GM12878 (cell line): Measurements from ENCODE around the gene DOCK1. TPM values are rescaled to one million over a fixed set of nuclear protein-coding genes. Genes with fewer than 3 reads are reported as not detected.

Experiments
- ATAC-seq: fragments of 200-7000 bp; cut with Tn5 transposase; 3 replicates; pipeline ENCODE4 v1.9.1; 2020; ENCODE audit warnings: mild to moderate bottlenecking, moderate library complexity
- BruUV-seq: library from RNA; stranded (reverse); fragments of 400-500 nt; replicated peaks from 2 replicates; lab custom pipeline; 2021; lab: Mats Ljungman, UMichigan
- CTCF ChIA-PET: fragments of 300-600 bp; sonication (Branson Sonifier 250); formaldehyde crosslinking; extraction: SDS; loops from one replicate; lab custom pipeline; 2021; ENCODE audit warnings: inconsistent platforms; lab: Yijun Ruan, JAX
- POLR2A ChIA-PET: fragments of 350-600 bp; formaldehyde crosslinking; extraction: SDS; loops from one replicate; lab custom pipeline; 2021; ENCODE audit warnings: inconsistent platforms; lab: Charles Lee
- RAD21 ChIA-PET: fragments of 300-600 bp; sonication (Branson Sonifier 250); formaldehyde crosslinking; loops from one replicate; lab custom pipeline; 2023; ENCODE audit warnings: antibody characterized with exemption; ENCODE audit not compliant: unreplicated experiment; lab: Charles Lee
- SMC1A ChIA-PET: fragments of 300-600 bp; sonication (Branson Sonifier 250); formaldehyde crosslinking; loops from one replicate; lab custom pipeline; 2023; ENCODE audit not compliant: unreplicated experiment, uncharacterized antibody; lab: Charles Lee
- DNase-seq: peaks from one replicate; pipeline ENCODE4 v3.0.0-alpha.2; 2011; ENCODE audit warnings: low read depth, low spot score
- FAIRE-seq: peaks from 3 replicates; lab custom pipeline; 2011; peaks lifted over from hg19 to GRCh38; lab: Jason Lieb, UNC
- H2AFZ ChIP-seq: 2 replicates; pipeline ENCODE4 v1.6.0; 2011; ENCODE audit warnings: low read depth, low read length, control low read depth; ENCODE audit not compliant: control insufficient read depth
- H3K27ac ChIP-seq: 2 replicates; pipeline ENCODE4 v1.5.1; 2011; ENCODE audit warnings: control low read depth; ENCODE audit not compliant: control insufficient read depth, insufficient read depth
- H3K27me3 ChIP-seq, 2 experiments: replicated peaks in 1 of 2; 2 replicates each; pipeline versions ENCODE4 v1.6.0 to v1.6.1; 2011; ENCODE audit warnings: low read length in 1 of 2; ENCODE audit not compliant: control insufficient read depth in 2 of 2, insufficient read depth in 2 of 2
- H3K36me3 ChIP-seq, 2 experiments: 2 replicates each; pipeline ENCODE4 v1.5.1; 2011; ENCODE audit warnings: low read length in 1 of 2; ENCODE audit not compliant: control insufficient read depth in 2 of 2, insufficient read depth in 2 of 2
- H3K4me1 ChIP-seq: 2 replicates; pipeline ENCODE4 v1.6.1; 2011; ENCODE audit warnings: mild to moderate bottlenecking, low read length, moderate library complexity, mixed read lengths; ENCODE audit not compliant: control insufficient read depth, insufficient read depth
- H3K4me2 ChIP-seq: 2 replicates; pipeline ENCODE4 v1.6.0; 2011; ENCODE audit warnings: control low read depth; ENCODE audit not compliant: control insufficient read depth, insufficient read depth
- H3K4me3 ChIP-seq: fragments of 200-600 bp; sonication (generic); 2 replicates; pipeline ENCODE4 v1.5.1; 2016
- H3K79me2 ChIP-seq: 2 replicates; pipeline ENCODE4 v1.6.0; 2011; ENCODE audit warnings: low read length; ENCODE audit not compliant: control insufficient read depth, insufficient read depth
- H3K9ac ChIP-seq: 2 replicates; pipeline ENCODE4 v1.8.0; 2011; ENCODE audit warnings: low read length, control low read depth, mixed read lengths; ENCODE audit not compliant: control insufficient read depth, insufficient read depth
- H3K9me3 ChIP-seq: replicated peaks from 3 replicates; pipeline ENCODE4 v1.5.1; 2011; ENCODE audit warnings: mild to moderate bottlenecking, low read length; ENCODE audit not compliant: control insufficient read depth, insufficient read depth
- H4K20me1 ChIP-seq: 2 replicates; pipeline ENCODE4 v1.6.0; 2011; ENCODE audit not compliant: control insufficient read depth, insufficient read depth
- CEBPZ ChIP-seq: fragments of 150-350 bp; IDR thresholded peaks from 2 replicates; pipeline ENCODE4 v1.6.1; 2016; ENCODE audit warnings: low read depth, low read length
- EGR1 ChIP-seq, 2 experiments: IDR thresholded peaks; 1 replicate in 1 of 2; 2 replicates in 1 of 2; pipeline ENCODE4 v1.6.1; 2011 to 2012; ENCODE audit warnings: low read depth in 2 of 2, low read length in 2 of 2, borderline replicate concordance in 1 of 2, mild to moderate bottlenecking in 1 of 2, moderate library complexity in 1 of 2
- ESRRA ChIP-seq: IDR thresholded peaks from 2 replicates; pipeline ENCODE4 v1.6.1; 2012; ENCODE audit warnings: mild to moderate bottlenecking, low read length, improper control_type of control experiment
- TCF7 ChIP-seq: IDR thresholded peaks from 2 replicates; pipeline ENCODE4 v1.6.1; 2014; ENCODE audit warnings: antibody characterized with exemption, borderline replicate concordance
- USF1 ChIP-seq: IDR thresholded peaks from 2 replicates; pipeline ENCODE4 v1.6.1; 2011; ENCODE audit warnings: borderline replicate concordance, low read depth, mild to moderate bottlenecking, moderate library complexity, mixed read lengths, low read length; ENCODE audit not compliant: insufficient read depth; ENCODE audit errors: extremely low read length
- WGBS: methylation state at CpG from one replicate; pipeline ENCODE4 v1.1.6; 2016; ENCODE audit warnings: low lambda C conversion rate; ENCODE audit not compliant: insufficient replicate concordance, insufficient coverage; ENCODE audit errors: missing lambda C conversion rate; 5-methylcytosine and 5-hydroxymethylcytosine counted together
- in situ Hi-C: fragments of 300-500 bp; cut with MboI; formaldehyde crosslinking; loops from 9 replicates; pipeline ENCODE4 v1.14.3; 2018; ENCODE audit warnings: mixed read lengths
- intact Hi-C: fragments of 100-400 bp; cut with micrococcal nuclease; formaldehyde crosslinking; loops from one replicate; pipeline ENCODE4 v1.14.2; 2022; ENCODE audit not compliant: unreplicated experiment
- polyA plus RNA-seq, 11 experiments: library from polyadenylated mRNA; depleted of rRNA in 4 of 11; unstranded in 6 of 11; stranded (reverse) in 5 of 11; fragments of >200 nt; fragmentation: Nextera tagmentation in 4 of 11; fragmentation: Illumina TruSeq in 1 of 11; extraction: Ambion mirVana in 4 of 11; extraction: Trizol in 1 of 11; gene quantifications; 1 replicate in 1 of 11; 2 replicates in 10 of 11; pipeline versions ENCODE4 v1.2.1 to v1.2.3, GENCODE V29; 2011 to 2016; ENCODE audit warnings: inconsistent platforms in 2 of 11, missing spikeins in 2 of 11, low read depth in 1 of 11
- total RNA-seq, 4 experiments: library from RNA; depleted of rRNA in 3 of 4; stranded (reverse); fragments of >200 nt in 3 of 4; fragmentation: Illumina TruSeq in 1 of 4; extraction: Trizol in 1 of 4; gene quantifications; 2 replicates each; pipeline versions ENCODE4 v1.2.1 to v1.2.3, GENCODE V29; 2013 to 2021
- TF ChIP-seq, protein P1 (sequence below): IDR thresholded peaks from 2 replicates; pipeline ENCODE4 v1.6.1; 2011; ENCODE audit warnings: mild to moderate bottlenecking, low read depth, low read length, moderate library complexity; ENCODE audit not compliant: insufficient replicate concordance

The DOCK1 gene
- total and polyA plus RNA-seq, 10 of the 15 experiments (the other 5 are each of a cell fraction or from before 2014, with no cell fraction given) = 0.05 to 0.18 TPM; not detected in 8

DNA sequence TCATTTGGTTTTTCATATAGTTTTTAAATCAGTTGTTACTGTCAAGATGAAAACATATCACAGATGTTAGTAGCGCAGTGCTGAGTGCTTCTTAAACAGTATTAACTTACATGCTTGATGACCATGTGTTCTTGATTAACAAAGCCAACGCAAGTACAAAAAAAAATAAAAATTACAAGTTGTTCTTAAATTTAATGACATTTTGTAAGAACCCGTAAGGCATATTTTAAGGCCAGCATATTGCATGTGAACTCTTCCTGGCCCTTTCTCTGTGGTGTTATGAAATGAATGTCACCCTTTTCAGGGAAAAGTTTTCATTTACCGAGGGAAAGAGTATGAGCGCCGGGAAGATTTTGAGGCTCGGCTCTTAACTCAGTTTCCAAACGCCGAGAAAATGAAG lies 503.5 kb downstream of the DOCK1 start (continued):
- TF ChIP-seq CEBPZ = no peak
- no peak for TF ChIP-seq ESRRA
- TF ChIP-seq EGR1 (IDR thresholded peaks at IDR 0.05; ENCODE audit: borderline replicate concordance in 1 of 2, low read depth in 2 of 2, low read length in 2 of 2) = no peak
- TF ChIP-seq, protein P1, sequence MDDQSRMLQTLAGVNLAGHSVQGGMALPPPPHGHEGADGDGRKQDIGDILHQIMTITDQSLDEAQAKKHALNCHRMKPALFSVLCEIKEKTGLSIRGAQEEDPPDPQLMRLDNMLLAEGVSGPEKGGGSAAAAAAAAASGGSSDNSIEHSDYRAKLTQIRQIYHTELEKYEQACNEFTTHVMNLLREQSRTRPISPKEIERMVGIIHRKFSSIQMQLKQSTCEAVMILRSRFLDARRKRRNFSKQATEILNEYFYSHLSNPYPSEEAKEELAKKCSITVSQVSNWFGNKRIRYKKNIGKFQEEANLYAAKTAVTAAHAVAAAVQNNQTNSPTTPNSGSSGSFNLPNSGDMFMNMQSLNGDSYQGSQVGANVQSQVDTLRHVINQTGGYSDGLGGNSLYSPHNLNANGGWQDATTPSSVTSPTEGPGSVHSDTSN = no peak
- TF ChIP-seq, all 136 proteins: peak for 0

DNA sequence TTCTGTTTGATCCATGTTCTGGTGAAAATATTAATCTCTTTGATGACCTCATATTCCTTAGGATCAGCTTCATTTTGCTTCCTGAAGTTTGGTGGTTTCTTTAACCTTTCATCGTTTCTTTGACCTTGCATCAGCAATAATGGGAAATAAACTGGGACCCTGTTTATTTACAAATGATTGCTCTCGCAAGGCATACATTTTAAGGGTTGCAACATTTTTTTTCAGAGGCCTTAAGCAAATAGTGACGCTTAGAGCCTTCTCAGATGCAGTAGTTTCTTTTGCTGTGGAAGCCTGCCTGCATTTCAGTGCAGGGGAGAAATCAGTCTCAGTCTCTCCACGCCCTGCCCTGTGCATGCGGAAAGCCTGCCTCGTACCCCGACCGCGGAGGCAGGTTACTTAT lies 504.8 kb downstream of the DOCK1 start:
- H3K4me2 ChIP-seq = no peak overlapping the region
- no peaks in the 10 kb centered on the region for H3K27me3 ChIP-seq
- in situ Hi-C loops = no loop called here
- POLR2A ChIA-PET = no interaction called here
- no peak for DNase-seq
- H3K27ac ChIP-seq = no peak overlapping the region
- H3K36me3 ChIP-seq = no peaks in the 10 kb centered on the region
- CTCF ChIA-PET = no interaction called here
- H2AFZ ChIP-seq = no peak overlapping the region
- TF ChIP-seq TCF7 (no peak), USF1 (no peak)
- TF ChIP-seq, all 136 proteins: peak for 0
- Histone ChIP-seq H3K9me3 (no peaks in the 10 kb centered on the region), H3K4me1 (no peaks in the 10 kb centered on the region), H3K79me2 (no peaks in the 10 kb centered on the region), H3K4me3 (no peak overlapping the region), H3K9ac (no peak overlapping the region), H4K20me1 (no peaks in the 10 kb centered on the region)
- RAD21 ChIA-PET = no interaction called here
- SMC1A ChIA-PET = no interaction called here
- FAIRE-seq = no peak
- BruUV-seq = no TSS peak
- 45% methylated on average over 9 of the region's 9 CpGs for WGBS
- ATAC-seq = no peak
- intact Hi-C loops = no loop called here
